Stomach (tissue), 4 donors: ENCODE results near the gene TRPM3.

Experiments
- EP300 ChIP-seq: sonication (generic); formaldehyde crosslinking; IDR thresholded peaks from one replicate; pipeline ENCODE4 v1.6.1; 2017; ENCODE audit warnings: antibody characterized with exemption
- POLR2A ChIP-seq, 4 donors: fragments of 450-650 bp; IDR thresholded peaks; one replicate each; pipeline ENCODE4 v1.6.1; 2016; ENCODE audit warnings: antibody characterized with exemption in 4 of 4, control low read depth in 2 of 4, mild to moderate bottlenecking in 1 of 4, moderate library complexity in 1 of 4
- POLR2AphosphoS5 ChIP-seq, 3 donors: sonication (generic); formaldehyde crosslinking; IDR thresholded peaks; one replicate each; pipeline ENCODE4 v1.6.1; 2016; ENCODE audit warnings: antibody characterized with exemption in 3 of 3
- TF ChIP-seq, protein P1 (sequence below), 7 experiments: fragments of 450-650 bp in 4 of 7; fragments of 200-600 bp in 3 of 7; sonication (generic) in 3 of 7; IDR thresholded peaks; one replicate each; pipeline ENCODE4 v1.5.1; 2016 to 2019; ENCODE audit warnings: antibody characterized with exemption in 7 of 7, control low read depth in 2 of 7, mild to moderate bottlenecking in 1 of 7

DNA sequence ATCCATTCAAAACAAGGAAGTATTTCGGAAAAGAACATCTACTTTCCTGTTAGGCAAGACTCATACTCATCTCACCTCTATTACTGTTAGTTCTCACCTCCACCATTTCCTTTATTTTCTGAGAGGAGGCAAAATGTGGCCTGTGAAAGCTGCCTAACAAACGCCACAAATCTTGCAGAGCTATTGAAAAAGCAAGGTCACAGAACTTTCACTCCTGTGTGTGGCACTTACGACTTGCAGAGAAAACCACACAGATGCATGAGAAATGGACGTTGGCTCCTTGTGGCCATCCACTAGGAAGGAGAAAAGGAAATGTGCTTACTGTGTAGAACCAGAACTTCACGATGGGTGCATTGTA is 511.2 kb downstream of the TRPM3 start:
- TF ChIP-seq, protein P1, sequence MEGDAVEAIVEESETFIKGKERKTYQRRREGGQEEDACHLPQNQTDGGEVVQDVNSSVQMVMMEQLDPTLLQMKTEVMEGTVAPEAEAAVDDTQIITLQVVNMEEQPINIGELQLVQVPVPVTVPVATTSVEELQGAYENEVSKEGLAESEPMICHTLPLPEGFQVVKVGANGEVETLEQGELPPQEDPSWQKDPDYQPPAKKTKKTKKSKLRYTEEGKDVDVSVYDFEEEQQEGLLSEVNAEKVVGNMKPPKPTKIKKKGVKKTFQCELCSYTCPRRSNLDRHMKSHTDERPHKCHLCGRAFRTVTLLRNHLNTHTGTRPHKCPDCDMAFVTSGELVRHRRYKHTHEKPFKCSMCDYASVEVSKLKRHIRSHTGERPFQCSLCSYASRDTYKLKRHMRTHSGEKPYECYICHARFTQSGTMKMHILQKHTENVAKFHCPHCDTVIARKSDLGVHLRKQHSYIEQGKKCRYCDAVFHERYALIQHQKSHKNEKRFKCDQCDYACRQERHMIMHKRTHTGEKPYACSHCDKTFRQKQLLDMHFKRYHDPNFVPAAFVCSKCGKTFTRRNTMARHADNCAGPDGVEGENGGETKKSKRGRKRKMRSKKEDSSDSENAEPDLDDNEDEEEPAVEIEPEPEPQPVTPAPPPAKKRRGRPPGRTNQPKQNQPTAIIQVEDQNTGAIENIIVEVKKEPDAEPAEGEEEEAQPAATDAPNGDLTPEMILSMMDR (IDR thresholded peaks at IDR 0.05) = no peak
- TF ChIP-seq EP300 (no peak), POLR2A (IDR thresholded peaks at IDR 0.05) (no peak), POLR2AphosphoS5 (IDR thresholded peaks at IDR 0.05) (no peak)
